ENCODE measurements around the gene MYO5B.

- TF ChIP-seq POLR2A (IDR thresholded peaks at IDR 0.05) = no peak
- TF ChIP-seq, protein P1, sequence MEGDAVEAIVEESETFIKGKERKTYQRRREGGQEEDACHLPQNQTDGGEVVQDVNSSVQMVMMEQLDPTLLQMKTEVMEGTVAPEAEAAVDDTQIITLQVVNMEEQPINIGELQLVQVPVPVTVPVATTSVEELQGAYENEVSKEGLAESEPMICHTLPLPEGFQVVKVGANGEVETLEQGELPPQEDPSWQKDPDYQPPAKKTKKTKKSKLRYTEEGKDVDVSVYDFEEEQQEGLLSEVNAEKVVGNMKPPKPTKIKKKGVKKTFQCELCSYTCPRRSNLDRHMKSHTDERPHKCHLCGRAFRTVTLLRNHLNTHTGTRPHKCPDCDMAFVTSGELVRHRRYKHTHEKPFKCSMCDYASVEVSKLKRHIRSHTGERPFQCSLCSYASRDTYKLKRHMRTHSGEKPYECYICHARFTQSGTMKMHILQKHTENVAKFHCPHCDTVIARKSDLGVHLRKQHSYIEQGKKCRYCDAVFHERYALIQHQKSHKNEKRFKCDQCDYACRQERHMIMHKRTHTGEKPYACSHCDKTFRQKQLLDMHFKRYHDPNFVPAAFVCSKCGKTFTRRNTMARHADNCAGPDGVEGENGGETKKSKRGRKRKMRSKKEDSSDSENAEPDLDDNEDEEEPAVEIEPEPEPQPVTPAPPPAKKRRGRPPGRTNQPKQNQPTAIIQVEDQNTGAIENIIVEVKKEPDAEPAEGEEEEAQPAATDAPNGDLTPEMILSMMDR (IDR thresholded peaks at IDR 0.05) = no peak
Observed at GRCh38 chr18:50159654-50160046, 35.3 kb downstream of the MYO5B start.

Measured in lower leg skin (tissue), 3 donors.